GM19438 (cell line): ENCODE measurements around the gene CD38.
A peak's percentile ranks its signal among the peaks of the same experiment; 100 is the strongest.
"Not testable (repeated sequence)": the region's sequence is repeated elsewhere in the genome, so short reads cannot be mapped to it uniquely, and the experiment has no call there.

ENCODE experiments used
- ATAC-seq: cut with Tn5 transposase; IDR thresholded peaks from one replicate; pipeline ENCODE4 v1.9.1; 2021; ENCODE audit warnings: low read depth; ENCODE audit not compliant: unreplicated experiment

CD38 gene

DNA sequence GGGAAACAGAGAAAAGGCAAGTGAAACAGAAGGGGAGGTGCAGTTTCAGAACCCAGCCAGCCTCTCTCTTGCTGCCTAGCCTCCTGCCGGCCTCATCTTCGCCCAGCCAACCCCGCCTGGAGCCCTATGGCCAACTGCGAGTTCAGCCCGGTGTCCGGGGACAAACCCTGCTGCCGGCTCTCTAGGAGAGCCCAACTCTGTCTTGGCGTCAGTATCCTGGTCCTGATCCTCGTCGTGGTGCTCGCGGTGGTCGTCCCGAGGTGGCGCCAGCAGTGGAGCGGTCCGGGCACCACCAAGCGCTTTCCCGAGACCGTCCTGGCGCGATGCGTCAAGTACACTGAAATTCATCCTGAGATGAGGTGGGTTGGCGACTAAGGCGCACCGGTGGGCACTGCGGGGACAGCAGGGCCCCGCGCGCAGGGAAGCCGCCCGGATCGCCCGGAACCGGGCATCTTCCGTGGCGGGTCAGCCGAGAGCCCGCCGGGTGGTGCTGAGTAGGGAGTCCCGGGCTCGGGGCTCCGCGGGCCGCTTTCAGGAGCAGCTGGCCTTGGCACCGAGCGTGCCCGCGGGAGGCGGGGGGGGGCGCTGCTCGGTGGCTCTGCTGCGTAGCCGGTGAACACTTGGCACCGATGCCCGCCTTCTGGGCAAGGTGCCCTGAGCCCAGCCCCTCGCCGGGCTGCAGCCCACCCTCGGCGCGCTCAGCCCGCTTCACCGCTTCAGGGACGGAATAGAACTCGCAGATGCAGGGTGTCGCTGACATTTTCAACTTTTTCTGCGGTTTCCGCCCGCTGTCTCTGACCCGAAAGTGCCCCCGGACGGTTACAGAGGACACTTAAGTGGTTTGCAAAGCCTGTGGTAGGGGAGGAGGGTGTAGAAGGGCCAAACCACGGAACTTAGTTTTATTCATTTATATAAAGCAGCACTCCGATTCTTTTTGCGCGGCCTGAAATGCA is at the start of gene CD38:
TSS of gene CD38 (plus strand) at position 40 of the 953 bp plus-strand sequence. CDS start at position 127, 87 bp downstream.
- peak; percentile 68 for ATAC-seq

GRCh38 chr4:15729910-15730533 is 48.1 kb upstream of the CD38 start:
- no peak for ATAC-seq

GRCh38 chr4:15733061-15733460 is 45.1 kb upstream of the CD38 start:
- not testable (repeated sequence) for ATAC-seq

DNA sequence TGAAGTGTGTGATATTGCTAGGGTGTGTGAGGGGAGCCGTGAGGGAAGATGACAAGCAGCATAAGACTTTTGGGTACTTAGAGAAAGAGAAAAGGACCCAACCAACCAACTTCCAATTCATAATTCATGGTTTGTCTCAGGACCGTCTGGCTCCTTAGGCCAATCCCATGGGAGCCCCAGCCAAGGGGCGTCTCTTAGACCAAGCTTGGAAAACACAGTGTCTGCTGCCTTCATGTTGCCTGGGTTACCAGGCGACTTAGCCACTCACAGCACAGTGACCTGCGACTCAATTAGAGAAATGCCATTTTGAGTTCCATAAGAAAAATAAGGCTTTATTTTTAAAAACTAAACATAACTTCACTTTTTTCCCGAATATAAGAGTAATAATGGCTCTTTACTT is 42.6 kb upstream of the CD38 start:
- no peak for ATAC-seq

GRCh38 chr4:15736514-15737050 is 41.5 kb upstream of the CD38 start:
- peak; percentile 76 for ATAC-seq

DNA sequence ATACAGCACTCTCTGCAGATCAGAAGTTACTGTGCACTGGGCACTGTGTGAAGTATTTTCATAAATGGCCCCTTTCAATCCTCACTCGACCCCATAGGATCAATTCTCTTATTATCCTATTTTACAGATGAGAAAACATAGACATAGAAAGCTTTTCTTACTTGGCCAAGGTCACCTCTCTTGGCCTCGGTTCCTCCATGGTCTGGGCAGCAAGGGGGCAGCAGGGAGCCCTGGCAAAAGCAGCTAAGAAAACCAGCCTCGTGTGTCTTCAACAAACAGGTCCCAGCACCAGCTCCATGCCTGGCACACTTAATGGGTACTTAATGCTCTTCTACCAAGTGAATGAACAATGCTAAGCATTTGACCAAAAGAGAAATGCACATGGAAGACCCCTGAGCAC is 40.9 kb upstream of the CD38 start:
- no peak for ATAC-seq

- ATAC-seq = no peak
These were observed 39.3 kb upstream of the CD38 start for GRCh38 chr4:15738877-15739276.

DNA sequence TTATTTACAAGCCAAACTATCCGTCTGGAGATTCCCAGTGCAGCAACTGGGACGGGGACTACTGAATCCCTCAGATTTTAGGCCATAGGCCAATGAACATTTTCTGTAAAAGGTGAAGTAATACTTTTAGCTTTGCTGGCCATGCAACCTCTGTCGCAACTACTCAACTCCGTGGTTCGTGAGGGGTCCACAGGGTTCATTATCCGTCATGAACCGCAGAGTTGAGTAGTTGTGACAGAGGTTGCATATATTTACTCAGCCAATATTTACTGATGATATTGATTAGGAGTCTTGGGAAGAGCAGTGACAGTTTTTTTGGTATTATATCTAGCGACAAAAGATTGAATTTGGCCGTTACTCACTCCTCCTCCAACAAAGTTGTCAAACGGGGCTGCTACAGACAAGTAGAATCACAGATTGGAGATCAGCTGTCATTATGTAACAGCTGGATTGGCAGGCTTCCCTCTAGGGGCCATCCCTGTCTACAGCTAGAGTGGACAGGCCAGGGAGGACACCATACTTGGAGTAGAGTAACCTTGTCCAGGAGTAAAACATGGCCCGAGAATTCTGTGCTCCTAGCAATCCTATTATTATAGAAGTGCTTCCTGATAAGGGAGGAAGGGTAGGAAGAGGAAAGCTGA is 37.2 kb upstream of the CD38 start:
- no peak for ATAC-seq

DNA sequence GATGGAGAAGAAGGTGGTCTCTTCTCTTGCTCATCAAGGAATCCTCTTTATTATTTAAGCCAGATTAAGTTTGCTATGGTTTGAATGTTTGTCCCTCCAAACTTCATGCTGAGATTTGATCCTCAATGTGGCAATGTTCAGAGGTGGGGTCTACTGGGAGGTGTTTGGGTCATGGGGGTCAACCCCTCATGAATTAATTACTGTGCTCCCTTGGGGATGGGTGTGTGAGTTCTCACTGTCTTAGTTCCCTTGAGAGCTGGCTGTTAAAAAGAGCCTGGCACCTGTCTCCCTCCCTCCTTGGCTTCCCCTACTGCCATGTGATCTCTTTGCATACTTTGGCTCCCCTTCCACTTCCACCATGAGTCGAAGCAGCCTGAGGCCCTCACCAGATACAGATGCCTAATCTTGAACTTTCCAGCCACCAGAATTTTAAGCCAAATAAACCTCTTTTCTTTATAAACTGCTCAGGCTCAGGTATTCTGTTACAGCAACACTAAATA is 36.0 kb upstream of the CD38 start:
- no peak for ATAC-seq

DNA sequence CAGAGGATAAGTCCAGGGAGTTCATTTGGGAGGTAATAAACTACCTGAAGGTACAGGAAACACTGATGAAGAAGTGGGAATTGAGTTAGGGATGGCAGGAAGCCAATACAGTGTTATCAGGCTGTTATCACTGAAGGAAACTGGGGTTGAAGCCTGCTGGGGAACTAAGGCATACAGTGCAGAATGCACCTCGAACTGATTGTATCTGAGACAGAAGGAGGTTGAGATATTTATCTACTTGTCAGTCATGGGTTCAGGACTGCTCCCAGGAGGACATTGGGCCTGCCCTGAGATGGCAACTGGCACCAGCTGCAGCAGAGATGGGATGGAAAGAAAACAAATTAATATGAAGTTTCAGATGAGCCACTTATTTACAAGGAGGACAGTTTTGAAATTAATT is 35.5 kb upstream of the CD38 start:
- no peak for ATAC-seq

- no peak for ATAC-seq
These were observed 34.0 kb upstream of the CD38 start for GRCh38 chr4:15744016-15744545.

DNA sequence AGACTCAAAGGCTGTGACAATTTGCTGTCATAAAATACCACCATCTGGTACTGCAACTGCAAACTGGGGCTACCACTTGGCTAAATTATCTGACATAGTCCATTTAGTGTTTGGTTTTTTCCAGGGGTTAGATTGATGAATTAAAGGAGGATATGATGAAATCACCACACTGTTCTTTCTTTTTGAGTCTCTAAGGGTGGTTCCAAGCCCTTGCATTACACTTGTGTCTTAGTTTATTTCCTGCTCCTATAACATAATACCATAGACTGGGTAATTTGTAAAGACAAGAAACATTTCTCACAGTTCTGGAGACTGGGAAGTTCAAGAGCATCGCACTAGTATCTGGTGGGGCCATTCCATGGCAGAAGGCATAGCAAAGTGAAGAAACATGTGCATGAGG is 32.0 kb upstream of the CD38 start:
- no peak for ATAC-seq

- ATAC-seq = no peak
These were observed 29.1 kb upstream of the CD38 start for GRCh38 chr4:15749001-15749400.

GRCh38 chr4:15751153-15751552 is 27.0 kb upstream of the CD38 start:
- no peak for ATAC-seq

- ATAC-seq = no peak
These were observed 25.0 kb upstream of the CD38 start for GRCh38 chr4:15753081-15753480.

DNA sequence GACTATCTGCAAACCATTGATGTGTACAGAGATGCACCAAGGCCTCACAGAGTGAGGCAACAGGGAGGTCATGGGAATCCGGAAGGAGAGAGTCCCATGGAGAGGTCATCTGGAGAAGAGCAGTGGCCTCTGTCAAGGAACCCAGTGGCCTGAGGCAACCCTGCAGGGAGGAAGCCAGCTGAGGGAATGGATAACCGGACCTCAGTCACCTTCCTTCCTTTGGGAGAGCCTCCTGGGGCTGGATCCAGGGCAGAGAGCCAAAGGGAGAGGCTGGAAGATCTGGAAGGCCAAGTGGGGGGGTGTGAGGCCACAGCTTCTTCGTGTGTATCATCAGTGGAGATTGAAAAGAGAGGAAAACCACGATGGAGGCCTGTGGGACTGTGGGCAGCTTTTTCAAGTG is 24.3 kb upstream of the CD38 start:
- no peak for ATAC-seq

- ATAC-seq = no peak
These were observed 23.8 kb upstream of the CD38 start for GRCh38 chr4:15754323-15754722.

DNA sequence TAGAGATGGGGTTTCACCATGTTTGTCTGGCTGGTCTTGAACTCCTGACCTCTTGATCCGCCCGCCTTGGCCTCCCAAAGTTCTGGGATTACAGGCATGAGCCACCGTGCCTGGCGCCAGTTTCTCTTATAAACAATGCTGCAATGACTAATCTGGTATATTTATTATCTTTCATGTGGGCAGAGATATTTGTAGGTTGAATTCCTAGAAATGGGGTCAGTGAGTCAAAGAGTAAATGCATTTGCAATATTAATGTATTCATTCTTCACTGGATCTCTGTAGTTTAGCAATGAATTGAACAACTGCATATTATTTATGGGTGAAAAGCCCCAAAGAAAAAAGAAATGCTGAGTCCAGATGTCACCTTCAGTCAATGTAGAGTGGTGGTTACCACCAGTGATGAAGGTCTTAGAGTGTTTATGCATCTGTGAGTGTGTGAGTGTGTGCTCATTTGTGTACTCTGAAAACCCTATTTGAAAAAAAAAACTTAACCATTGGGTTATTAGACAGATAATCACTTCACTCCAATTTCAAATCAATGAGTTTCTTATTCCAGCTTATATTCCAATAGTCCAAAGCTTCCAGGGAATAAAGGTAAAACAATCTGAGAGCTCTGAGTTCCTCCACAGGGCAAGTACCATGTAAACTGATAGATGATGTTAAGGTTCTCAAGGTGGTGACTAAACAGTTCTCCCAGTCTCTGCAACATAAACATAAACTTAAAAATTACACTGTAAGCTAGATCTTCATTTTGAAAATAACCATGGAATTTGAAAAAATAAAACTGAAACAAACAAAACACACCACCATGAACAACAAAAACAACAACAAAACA is 22.6 kb upstream of the CD38 start:
- peak; percentile 21 for ATAC-seq

GRCh38 chr4:15756361-15756861 is 21.7 kb upstream of the CD38 start:
- peak; percentile 87 for ATAC-seq

DNA sequence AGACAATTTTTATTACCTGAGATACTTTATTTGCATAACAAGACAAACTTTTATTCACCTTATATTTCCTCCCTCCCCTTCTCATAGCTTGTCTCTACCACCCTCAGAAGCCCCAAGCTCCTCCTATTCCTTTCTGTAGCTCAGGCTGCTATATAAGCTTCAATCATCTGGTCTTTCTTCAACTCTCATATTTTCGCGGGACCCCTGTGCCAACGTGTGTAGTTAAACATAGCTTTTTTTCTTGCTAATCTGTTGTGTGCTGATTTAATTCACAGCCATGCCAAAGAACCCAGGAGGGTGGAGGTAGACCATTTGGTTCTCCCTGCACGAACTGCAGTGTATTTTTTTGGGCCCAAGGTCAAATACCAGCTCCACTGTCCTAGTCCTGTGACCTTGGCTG is 21.1 kb upstream of the CD38 start:
- no peak for ATAC-seq
